COR-L47 (cell line): ENCODE data around the gene TBC1D10A.
"Not testable (repeated sequence)": the region's sequence is repeated elsewhere in the genome, so short reads cannot be mapped to it uniquely, and the experiment has no call there.

Experiments
- DNase-seq: peaks from one replicate; lab custom pipeline; 2025; lab: John Stamatoyannopoulos, UW

The TBC1D10A gene

GRCh38 chr22:30347255-30347892 lies 20.6 kb upstream of the TBC1D10A start:
- DNase-seq = no peak

DNA sequence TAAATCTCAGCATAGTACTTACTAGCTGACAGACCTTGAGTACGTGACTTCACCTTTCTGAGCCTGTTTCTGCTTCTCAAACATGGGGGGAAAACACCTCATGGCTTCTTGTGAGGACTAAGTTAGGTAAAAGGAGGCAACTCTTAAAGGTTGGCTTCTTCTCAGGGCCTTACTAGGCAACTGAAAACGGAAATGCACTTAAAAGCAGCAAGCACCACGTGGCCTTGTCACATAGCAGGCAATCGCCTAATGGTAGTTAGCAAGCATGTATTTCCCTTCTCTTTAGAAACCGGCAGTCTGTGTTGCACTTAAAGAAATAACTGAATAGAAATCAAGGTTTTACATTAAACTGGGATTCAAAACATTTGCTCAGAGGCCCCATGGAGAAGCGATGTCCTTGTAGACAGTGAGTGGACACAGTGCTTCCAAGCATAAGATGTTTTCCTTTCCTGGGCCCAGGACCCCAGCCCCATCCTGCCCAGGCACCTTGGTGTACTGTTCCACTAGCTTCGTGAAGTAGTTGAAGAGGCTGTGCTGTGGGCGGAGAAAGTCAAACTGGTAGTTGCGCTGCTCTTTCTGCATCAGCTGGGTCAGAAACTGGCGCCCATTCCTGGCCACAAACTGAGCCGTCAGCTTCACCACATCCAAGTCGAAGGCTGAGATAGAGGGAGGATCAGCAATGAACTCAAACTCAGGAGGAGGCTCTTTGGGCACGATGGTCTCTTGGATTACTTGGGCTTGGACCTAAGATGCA lies 17.9 kb upstream of the TBC1D10A start:
- DNase-seq = no peak

- DNase-seq = no peak
These were observed 14.4 kb upstream of the TBC1D10A start for GRCh38 chr22:30340911-30341685.

GRCh38 chr22:30338802-30339201 lies 12.1 kb upstream of the TBC1D10A start:
- DNase-seq = no peak

- DNase-seq = not testable (repeated sequence)
These were observed 11.6 kb upstream of the TBC1D10A start for GRCh38 chr22:30338341-30338740.

- DNase-seq = no peak
These were observed 10.7 kb upstream of the TBC1D10A start for GRCh38 chr22:30337461-30337778.

DNA sequence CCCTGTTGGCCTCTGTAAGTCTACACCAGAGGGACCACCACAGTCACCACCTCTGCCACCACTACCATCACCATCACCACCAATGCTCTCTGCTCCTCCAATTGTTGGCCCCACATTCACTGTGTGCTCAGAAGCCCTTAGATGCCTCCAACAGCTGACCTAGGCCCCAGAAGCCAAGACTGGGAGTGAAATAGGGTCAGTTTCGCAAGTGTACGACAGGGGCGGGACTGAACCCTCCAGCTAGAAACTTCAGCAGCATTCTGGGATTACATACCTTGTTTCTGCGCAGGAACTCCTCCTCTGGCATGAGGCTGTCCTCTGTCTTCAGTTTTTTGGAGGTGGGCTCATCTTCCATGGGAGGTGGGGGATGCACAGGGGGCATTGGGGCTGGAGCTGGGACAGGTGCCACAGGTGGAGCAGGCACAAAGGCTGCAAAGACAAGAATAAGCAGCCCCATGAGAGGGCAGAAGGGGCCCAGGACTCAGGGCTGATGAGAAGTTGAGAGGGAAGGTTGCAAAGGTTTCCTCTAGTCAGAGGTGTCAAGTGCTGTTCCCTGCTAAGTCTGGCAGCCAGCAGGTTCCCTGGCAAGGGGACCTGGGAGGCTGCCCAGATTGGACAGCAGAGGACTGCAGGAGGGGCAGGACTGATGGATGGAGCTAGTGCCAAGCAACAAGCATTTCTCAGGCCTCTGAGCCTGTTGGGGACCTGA lies 10.2 kb upstream of the TBC1D10A start:
- DNase-seq = no peak

DNA sequence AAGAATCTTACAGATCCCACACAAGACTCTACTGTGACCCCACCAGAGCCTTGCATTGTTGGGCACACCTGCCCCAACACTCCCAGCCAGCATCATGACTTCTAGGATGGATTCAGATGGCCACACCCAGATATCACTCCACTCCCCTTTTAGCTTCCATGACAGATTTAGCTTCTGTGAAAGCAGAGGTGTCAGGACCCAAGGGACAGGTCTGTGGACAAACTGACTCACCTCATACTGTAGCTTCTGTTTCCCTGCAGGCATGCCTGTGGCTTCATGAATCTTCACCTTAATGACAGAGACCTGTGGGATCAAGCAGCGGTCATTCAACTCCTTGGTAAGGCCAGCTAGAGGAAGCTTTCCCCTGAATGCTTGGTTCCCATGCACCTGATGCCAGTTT lies 8.5 kb upstream of the TBC1D10A start:
- no peak for DNase-seq

DNA sequence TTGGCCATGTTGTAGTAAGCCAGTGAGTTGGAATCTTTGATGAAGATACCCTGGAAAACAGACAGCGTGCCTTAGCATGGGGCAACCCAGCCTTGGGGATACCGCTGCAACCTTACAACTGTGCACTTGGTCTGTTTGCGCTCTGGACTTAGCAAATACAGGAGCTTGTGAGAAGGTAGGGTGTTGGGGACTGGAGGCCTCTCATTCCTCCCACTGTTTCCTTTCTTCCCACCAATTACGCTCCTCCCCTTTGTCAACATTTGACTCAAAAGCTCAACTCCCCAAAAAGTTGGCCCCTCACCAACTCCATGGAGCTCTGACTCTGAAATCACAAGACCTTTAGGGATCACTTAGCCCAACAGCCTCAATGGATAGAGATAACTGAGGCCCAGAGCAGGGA lies 7.9 kb upstream of the TBC1D10A start:
- no peak for DNase-seq

DNA sequence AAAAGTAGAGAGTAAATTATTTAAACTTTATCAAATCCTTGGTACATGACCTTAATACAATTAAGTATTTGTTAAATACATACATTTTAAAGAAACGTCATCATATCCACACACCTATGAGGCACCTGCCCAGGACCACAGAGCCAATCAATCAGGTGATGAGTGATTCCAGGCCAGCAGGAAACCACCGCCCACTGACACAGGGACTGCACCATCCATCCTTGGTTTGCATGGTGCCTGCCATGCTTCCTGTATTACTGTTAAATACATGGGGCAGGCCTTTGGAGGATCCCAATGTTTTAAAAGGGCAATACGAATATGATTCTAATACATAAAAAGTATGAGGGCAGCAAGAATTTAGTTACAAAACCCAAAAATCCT lies 7.0 kb upstream of the TBC1D10A start:
- DNase-seq = no peak

- no peak for DNase-seq
These were observed 6.4 kb upstream of the TBC1D10A start for GRCh38 chr22:30332994-30333706.

GRCh38 chr22:30332551-30332950 lies 5.8 kb upstream of the TBC1D10A start:
- DNase-seq = no peak

DNA sequence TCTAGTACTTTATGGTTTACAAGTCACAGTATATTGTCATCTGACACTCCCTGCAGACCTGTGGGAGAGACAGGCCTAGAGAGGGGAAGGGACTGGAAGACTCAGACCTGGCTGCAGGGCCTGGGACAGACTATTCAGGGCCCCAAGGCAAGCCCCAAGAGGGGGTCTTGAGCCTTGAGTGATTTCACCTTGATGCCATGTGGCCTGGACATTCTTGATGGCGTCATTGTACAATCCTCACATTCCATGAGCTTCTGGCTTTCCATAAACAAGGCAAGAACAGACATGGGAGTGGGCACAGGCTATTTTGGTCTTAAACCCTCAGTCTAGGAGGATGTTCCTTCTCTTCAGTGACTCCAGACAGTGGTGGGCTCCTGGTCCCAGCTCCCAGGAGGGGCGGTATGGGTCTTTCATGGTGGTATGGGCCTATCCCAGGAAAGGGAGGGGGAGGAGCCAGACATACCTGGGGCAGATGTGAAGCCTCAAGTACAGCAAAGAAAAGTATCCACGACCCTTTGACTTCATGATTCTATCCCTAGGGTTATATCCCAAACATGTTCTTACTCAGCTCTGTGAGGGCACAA lies 1.8 kb upstream of the TBC1D10A start:
- no peak for DNase-seq

DNA sequence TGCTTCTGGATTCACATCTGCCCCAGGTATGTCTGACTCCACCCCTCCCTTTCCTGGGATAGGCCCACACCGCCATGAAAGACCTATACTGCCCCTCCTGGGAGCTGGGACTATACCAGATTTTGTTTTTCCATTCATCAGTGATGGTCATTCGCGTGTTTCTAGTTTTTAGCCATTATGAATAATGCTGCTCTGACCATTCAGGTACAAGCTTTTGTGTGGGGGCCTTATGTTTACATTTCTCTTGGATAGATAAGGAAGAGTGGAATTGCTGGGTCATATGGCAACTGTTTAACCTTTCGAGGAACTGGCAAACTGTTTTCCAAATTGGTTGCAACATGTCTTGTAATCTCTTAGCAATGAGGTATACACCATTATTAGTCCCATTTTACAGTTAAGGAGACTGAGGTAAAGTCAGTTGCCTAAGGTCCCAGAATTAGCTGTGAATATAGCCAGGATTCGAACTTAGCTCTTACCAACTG lies 1.2 kb upstream of the TBC1D10A start:
- no peak for DNase-seq

- no peak for DNase-seq
These were observed 461 bp downstream of the TBC1D10A start for GRCh38 chr22:30326255-30326705.

DNA sequence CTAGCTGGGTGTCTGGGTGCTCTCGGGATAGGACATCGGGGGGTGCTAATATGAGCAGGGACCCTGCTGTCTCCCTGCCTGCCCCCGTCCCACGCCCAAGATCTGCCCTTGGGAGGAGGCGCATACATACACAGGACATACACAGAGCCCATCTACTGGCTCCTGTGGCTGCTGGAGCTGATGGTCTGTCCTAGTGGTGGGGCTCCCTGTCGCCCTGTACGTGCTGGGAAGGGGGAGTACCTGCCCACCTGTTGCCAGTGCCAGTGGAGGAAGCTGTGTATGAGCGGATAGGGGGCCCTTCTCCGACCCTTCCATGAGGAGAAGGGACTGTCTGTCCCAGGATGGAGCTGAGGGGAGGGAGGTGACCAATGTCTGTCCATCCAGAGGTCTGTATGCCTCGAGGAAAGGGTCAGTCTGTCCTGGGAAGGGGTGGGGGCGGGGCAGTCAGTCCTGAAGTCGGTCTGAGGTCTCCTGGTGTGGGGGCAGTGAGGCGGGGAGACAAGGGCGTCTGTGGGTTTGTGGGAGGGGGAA lies 952 bp downstream of the TBC1D10A start:
- DNase-seq = no peak

DNA sequence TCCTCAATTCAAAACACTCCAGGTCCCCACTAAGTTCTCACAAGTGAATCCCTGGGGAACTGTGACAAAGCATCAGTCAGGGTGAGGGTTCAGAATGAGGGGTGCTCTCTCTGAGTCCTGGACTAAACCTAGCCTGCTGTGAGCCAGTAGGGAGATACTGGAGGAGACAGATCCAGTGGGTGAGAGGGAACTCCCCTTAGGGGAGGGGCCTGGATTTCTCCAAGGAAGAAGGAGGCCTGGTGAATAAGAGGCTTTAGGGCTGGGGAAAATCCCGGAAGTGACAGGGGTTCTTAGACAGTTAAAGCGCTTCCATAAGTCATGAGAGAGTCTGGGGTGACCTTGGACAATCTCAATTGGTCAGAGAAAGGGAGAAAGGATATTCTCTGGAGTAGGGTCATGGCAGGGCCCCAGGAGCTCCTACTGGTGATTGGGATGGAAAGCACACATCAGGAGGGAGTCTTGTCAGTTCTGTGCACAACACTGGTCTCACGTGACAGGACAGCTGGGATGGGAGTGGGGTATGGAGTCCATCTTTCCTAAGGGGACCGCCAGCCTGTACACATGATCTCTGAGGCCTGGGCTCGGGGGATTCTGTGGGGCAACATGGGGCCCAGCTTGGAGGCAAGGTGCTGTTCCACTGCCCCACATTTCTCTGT lies 1.5 kb downstream of the TBC1D10A start:
- DNase-seq = no peak

DNA sequence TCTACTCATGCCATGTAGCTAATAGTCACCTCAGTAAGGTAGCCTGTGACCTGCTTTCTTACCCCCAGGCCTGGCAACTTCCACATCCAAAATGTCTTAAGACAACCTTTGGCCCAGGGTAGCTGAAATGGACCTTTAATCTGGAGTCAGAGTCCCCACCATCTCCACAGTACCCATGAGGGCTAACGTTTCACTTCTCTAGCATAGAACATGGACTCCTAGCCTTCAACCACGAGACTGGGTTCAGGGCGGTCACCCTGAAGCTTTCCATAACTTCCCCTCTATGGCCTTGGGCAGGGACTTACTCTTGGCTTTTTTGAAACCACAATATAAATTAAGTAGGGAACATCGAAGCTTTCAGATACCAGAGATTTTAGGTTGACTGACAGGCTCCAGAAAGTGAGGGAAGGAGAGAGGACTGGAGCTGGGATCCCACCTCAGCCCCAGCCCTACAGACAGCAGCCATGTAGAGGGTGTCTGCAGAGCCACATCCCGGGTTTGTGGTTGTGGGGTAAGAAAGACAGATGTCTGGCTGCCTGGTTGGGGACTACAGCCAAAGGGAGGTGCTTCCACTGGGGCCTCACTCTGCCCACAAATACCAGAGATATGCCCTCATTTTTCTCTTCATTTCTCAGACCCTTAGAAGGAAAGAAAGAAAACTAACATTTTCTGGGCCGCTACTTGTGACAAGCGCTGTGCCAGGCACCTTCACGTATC lies 2.6 kb downstream of the TBC1D10A start:
- DNase-seq = no peak

DNA sequence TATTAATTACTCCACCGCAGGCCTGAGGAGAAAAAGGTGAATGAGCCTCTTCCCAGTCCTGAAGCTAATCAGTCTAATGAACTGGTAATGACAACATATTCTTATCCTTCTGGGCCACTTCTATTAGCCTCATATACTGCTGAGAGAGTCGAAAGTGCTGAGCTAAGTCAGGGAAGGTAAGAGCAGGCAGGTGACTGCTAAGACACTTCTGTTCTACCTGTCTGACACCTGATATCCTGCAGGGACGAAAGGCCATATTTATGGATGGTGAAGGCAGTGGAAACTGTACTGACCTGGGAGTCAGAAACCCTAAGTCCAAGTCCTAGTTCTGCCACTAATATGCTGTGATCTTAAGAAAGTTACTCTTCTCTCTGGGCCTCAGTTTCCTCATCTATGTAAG lies 3.5 kb downstream of the TBC1D10A start:
- DNase-seq = no peak

- no peak for DNase-seq
These were observed 5.3 kb downstream of the TBC1D10A start for GRCh38 chr22:30321461-30321860.
